Stimulated activated CD4-positive, alpha-beta T cell treated with anti-CD3 and anti-CD28 coated beads, Interleukin-15, amount 100 ng/mL, for 1 hour (primary cell): Measurements from ENCODE around the gene SOX6.

Experiments
- DNase-seq, 2 donors: peaks; one replicate each; pipeline ENCODE4 v3.0.0-alpha.2; 2020; ENCODE audit warnings: low read depth in 1 of 2, low spot score in 1 of 2

The SOX6 gene

DNA sequence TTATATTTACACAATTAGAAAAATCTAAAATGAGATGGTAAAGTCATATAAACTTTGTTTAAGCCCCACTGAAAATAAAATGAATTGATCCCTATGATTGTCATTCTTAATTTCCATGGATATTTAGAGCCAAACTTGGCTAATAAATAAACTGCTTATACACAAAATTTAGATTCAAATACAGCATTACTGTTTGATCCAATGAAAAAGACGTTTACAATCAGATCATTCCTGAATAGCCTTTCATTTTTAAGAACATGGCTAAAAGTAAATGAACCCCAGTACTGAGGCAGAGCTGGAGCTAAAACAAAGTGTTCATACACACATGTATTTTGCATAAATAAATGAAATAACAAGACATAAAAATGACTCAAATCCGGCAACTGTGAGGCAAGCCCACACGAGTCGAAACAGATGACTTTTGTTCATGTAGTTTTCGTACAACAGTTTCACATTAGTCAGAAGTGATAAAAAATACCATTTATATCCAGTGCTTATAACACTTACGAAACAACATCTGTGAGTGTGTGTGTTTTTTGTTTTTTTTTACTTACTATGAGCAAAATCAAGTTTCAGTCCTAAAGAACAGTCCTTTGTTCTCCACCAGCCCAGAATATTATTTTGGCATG, 386.5 kb downstream of the SOX6 start:
- no peak for DNase-seq

DNA sequence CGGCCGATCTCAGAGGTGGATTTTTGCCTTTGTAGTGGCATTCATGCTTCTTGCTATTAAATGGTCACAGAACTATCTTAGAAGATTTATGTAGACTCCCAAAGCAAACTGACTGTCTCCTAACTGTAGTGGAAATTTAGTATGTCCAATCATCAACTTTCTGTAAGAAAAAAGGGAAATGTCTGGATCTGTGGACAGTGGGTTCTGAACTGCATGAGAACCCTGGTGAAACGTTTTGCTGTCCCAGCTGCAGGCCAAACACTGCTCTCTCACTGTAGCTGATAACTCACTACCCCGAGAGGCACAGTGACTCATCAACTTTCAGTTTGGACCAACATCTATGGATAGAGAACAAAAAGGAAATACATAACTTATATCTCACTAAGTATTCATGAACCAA, 387.1 kb downstream of the SOX6 start:
- no peak for DNase-seq

DNA sequence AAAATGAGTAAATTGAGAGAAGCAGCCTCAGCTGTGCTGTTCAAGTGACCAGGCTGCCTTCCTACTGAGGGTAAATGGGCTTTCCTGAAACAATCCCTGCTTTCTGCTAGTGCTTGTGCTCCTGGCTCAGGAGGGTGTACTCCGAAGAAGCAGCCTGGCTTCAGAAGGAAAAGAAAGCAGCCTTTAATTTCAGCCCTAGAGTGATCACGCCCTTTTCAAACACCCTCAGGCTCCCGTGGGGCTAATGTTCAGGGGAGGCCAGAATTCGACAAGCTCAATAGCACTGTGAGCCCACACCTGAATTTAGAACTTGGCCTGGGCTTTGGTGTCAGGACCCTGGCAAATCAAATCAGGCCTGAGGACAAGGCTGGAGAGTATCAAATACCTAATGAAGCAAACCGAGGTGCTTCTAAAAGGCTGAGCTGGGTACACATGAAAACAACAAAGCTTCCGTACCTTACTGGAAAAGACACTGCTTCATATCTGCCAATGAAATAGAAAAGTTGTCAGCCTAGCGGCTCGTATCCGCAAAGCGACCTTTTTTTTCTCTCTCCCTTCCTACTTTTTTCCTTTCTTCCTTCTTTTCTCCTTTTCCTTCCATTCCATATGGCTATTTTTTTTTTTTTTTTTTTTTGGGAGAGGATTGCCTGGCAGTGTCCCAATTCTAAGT, 387.8 kb downstream of the SOX6 start:
- no peak for DNase-seq

DNA sequence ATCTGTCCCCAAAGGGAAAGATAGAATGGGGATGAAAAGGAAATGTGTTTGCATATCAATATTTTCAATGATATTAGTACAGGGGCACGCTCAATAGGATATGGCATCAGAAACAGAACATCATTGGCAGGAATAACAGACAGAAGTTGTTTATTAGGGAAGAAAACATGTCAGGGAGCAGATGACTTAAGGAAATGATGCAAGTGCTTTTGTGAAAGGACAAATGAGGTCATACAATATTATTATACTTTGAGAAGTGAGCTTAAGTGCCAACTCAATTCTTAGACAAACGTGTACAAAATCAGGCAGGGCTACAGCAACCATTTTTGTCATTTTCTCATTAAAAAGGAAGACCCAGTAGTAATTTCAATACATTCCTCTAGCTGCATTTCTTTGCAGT, 388.4 kb downstream of the SOX6 start:
- DNase-seq: no peak

DNA sequence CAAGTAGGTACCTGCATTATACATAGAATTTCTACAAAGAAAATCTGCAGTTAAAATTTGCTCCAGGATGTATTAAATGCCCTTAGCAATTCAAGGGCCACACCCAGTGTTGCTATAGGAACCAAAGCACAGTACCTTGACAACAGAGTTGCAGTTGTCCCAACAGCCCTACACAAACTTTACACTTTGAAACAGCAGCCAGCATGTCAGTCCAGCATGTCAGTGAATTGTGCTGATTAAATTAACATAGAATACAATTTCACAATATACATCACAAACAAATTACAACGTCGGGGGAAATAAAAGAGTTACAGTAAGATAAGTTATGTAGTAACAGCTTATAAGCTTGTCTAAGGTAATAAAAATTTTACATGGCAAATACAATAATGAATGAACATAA, 389.2 kb downstream of the SOX6 start:
- DNase-seq: no peak

DNA sequence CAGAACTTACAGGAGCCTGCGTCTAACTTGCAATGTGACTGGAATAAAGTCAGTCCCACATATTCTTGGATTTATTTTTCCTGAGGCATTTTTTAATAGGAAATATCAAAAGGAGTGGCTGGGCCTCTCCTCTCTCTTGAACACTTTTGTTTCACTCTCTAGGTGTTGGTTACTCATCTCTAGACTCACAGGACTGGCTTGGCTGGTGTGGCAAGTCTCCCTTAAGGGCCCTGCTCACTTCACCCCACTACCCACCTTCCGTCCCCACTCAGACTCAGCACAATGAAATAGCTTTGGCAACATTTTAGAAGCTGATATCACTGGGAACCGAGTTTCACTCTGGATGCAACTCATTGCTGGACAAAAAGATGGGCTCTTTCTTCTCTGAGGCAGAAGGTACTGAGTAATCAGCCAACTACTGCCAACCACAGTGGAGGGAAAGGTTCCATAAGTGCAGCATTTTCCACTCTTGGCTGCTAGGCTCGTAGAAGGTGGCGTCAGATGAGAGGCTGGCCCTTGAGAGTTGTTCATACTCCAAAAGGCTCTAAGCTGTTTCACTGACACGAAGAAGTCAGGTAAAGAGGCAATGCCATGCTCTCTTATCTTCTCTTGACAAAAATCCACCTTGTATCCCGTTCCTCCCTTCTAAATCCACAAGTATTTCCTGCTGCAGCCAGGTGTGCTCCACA, 390.6 kb downstream of the SOX6 start:
- no peak for DNase-seq

DNA sequence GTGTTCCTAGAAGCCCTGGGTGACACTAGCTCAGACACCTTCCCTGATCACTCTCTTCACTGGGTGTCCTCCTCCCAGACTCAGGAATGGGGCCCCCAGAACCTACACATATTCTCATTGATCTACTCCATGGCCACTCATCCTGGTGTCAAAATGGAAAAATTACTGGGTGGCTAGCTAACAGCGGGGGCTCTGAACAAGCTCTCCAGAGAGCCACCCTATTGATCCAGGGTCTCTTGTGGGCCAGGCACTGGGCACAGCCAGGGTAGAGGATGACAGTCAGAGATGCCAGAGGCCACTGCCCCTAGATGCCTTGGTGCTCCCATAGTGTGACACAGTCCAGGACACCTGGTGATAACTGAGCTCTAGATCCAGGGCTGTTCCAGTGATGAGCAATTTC, 393.1 kb downstream of the SOX6 start:
- DNase-seq: no peak

DNA sequence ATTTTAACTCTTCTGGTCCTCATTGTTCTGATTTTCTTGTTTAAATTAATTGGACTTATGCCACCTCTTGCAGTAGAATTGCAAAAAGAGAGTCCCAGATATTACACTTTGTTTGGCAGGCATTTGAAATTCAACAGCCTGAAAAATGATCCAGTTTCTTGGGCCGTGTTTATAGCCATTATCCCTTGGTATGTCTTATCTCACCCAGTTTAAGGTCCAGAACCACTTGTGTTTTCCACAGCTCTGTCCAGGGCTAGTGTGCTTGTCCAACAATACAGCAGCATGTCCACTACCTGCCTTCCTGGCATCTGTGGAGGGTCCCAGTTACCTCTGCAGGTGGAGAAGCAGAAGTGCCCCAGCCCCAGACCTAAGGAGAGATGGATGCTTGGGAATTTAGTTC, 397.4 kb downstream of the SOX6 start:
- DNase-seq: no peak

DNA sequence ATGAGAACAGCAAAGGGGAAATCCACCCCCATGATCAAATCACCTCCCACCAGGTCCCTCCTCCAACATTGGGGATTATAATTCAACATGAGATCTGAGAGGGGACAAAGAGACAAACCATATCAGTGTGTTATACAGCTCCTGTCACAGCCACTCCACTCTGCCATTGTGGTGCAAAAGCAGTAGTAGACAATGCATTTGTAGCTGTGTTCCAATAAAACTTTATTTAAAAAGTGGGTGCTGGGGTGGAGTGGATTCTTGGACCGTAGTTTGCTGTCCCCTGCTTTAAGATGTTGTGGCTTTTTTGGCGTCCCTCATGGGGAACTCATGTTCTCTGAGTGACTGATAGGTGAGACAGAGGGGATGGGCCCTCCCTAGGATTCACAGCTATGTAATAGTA, 399.1 kb downstream of the SOX6 start:
- DNase-seq: no peak

DNA sequence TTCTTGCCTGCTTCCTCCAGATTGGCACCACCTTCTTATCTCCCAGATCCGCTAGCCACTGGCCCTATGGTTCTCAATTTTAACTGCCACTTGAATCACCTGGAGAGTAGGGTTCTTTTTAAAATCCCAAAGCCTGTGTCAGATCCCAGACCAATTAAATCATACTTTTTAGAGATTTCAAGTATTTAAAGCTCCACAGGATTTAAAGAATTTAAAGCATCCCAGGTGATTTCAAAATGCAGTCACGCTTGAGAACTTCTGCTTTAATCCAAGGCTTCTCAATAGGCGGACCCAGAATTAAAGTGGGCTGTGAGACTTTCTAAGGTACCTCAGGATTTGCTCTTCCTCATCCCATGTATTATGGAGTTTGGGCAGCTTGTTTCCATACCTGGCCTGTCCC, 400.0 kb downstream of the SOX6 start:
- no peak for DNase-seq

DNA sequence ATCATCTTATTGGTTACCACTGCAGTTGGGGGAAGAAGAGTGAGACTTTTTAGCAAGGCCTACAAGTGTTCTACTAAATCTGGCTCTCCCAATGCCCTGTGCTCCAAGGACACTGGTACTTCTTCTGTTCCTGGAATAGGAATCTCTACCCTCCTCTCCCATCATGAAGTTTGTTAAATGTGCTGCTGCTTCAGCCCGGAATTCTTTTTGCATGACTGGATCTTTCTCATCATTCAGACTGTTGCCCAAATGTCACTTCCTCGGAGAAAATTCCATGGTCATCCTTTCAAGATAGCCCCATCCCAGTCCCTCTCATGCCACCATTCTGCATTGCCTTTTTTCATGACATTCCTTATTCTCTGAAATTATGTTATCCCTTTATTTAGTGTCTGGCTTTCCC, 400.8 kb downstream of the SOX6 start:
- no peak for DNase-seq

DNA sequence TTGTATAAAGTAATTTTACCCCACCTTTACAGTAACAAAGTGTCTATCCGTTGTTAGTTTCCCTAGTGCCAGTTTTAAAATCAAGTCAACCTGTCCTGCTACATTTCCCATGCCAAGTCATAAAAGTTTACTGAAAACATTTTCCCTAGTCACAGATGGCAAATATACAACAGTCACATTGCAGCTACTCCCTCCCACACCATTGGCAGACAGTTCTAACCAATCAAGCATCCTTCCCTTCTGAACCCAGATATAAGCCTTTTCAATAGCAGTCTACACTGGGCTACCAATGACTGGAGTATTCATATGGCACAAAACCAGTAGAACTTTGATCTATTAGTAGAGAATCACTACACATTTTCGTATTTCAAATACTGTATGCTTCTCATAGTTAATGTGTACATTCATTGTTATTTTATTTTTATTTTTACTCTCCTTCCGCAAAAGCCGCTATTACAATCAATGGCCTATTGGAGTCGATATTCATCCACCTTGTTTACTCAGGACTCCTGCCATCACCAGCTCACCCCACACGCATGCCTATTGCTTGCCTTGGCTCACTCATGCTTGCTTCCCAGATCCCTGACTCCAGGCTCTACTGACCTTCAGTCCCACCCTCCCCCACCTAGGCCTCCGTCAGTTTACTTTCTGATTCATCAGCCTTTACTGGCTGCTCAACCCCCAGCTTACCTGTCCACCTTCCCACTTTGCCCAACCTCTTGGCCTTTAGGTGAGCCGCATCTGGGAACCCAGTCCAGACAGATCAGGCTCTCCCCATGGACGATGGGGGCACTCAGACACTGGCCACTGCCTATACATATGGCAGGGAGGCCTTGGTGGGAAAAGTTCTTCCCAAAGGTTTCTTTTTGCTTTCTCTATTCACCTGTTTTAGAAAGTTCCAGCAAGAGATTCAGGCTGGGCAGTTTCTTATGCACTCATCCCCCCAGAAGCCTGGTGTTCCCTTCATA, 408.4 kb downstream of the SOX6 start:
- DNase-seq: no peak

DNA sequence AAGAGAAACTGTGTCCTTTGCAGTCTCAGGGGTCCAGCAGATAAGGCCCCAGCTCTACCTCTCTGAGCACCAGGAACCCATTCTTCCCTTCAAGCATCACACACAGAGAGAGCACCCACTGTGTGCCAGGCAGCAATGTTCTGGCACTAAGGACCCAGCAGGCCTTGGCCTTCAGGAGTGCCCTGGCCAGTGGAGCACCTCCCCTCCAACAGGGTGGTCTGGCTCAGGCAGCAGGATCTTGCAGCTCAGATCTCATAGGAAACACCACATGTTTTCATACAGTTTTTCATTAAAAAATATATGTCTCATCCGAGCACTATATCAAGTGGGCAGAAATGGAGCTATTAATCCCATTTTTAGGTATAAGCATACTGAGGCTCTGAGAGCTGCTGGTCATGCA, 410.6 kb downstream of the SOX6 start:
- no peak for DNase-seq

DNA sequence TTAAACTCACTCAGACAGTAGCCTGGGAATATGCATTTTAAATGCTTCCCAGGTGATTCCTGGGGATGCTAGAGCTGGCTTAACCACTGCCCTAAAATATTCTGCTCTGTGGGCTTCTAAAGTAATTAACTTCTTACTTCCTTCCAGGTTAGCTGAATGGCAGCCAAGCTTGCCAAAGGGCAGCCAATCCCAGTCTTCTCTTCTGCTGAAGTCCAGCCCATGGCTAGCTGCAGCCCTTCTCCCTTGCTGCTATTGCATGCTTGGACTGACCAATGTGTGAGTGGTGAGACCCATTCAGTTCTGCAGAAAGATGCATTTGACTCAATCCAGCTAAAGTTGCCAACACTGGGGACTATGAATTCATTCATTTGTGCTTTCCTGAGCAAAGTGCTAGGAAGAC, 411.9 kb downstream of the SOX6 start:
- DNase-seq: no peak

DNA sequence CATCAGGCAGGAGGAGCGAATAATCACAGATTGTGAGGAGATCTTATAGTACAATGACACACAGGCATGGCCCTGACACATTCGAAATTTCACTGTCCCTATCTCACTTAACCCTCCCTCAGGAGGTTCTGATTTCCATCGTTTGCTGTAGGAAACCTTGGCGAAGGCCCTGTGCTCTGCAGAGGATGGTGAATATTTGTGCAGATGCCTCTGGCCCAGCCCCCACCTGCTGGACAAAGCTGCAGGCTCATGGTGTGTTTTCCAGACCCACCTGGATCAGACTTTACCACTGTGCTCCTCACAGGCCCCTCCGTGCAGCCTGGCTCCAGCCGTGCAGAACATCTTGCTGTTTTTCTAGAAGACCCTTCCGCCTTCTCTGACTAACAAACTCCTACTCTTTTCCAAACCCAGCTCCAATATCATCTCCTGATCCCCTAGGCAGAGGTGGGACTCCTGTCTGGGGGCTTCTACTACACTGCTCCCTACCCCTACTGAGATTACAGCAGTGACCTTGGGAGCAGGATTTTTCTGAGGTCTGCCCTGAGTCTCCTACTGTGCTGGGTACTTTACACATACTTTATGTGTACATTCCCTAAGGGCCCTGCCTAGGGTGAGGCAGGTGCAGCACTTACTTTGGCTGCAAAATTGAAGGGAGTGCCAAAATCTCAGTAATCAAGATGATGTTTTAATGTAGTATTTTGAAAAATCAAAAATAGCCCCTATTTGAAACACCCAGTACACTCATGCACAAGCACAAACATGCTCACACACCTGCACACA, 412.7 kb downstream of the SOX6 start:
- DNase-seq: no peak

DNA sequence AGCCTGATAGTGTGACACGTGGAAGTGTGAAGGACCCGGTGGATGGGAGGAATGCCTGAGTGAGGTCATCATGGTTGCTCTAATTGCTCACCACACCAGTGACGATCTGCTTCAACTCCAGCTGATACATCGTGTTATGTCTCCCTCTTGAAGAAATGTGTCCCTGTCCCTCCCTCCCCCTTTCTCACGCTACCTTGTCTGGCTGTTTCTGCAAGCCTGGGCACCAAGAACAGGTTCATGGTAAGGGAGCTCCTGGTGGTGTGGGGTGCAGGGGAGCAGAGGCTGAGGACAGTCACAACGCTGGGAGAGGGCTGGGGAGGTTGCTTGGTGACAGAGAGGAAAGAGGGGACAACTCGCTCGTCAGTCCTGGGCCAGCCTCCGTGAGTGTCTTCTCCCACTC, 413.4 kb downstream of the SOX6 start:
- no peak for DNase-seq

DNA sequence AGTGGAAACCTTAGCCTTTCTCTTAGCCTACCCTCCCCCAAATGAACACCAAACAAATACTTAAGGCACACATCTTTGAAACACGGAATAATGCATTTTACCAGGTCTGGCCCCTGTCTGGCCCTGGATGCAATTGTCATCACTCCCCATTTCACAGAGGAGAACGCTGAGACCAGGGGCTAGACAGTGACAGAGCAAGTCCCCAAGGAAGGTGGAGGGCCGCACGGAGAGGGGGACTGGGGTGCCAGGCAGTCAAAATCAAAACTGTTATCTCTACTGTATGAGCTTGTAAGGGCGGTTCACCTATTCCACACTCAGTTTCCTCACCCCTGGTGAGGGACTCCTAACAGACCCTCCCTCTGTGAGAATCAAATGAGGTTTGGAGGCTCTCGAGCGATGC, 414.2 kb downstream of the SOX6 start:
- no peak for DNase-seq

DNA sequence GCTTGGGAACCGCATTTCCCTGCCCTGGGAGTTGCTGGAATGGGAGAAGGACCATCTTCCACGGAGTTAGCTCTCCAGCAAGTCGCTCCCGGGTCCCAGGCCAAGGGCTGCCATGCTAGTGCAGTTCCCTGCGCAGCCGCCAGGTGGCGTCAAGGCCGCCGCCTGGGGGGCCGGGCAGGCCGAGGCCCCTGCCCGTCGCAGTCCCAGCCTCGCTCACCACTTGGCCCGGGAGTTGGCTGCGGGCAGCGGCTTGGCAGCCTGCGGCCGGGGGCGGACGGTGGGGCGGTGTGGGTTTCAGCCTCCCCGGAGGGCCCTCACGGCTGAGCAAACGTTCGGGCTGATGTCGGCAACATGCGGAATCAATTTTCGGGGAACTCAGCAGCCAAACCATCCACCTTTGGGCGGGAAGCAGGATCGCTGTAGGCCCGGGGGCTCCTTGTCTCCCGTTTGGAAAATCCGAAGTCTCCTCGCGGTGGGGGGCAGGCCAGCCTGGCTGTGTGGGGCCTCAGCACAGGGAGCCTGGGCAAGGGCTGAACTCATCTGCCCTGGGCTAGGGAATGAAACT, 415.1 kb downstream of the SOX6 start:
- DNase-seq: no peak

DNA sequence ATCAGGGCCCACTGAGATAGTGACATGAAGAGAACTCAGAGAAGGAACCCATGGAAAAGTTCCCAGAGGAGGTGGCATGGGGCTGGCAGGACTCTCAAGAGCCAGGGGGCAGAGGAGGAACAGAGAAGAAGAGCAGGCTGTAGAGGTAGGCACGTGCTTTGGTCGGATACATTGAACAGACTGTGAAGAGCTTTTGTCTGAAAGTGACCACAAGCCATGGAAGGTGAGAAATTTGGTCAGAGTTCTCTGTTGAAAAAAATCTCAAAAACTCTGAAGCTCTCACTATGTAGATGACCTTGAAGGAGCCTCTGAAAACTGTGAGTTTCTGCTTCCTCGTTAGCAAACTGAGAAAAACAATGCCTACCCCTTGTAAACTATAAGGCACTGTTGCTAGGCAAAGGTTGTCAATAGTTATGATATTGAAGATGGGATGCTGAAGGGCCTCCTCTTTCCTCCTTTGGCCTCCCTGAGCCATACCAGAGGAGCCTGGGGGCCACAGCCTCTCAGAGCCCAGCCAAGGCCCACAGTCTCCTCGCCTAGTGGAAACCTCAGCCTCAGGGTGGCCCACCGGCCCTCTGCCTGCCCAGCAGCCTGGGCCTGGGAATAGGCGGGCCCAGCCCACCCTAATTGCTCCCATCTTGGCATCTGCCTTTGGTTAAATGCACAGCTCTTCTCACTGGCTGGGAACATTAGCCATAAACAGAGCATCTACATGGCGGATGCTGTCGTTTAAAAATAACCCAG, 415.7 kb downstream of the SOX6 start:
- no peak for DNase-seq

DNA sequence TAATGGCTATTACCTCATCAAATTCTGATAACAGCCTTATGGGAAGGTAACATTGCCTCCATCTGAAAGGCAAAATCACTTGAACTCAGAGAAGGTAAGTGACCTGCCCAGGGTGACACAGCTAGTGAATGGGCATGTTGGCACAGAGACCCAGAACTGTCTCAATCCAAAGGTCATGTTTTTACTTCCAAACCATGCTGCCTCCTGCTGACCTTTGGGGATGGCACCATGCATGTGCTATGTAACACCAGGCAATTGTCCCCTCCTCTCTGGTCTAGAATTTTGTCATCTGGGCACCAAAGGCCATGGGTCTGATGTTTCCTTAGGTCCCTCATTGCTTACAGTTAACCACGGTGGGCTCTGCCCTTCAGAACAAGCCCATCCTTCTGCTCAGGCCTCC, 417.4 kb downstream of the SOX6 start:
- DNase-seq: no peak
